ENCODE results near the gene NLGN4Y.

GRCh38 chrY:14528361-14528760 is 4.0 kb downstream of the NLGN4Y start:
- TF ChIP-seq CTCF (IDR thresholded peaks at IDR 0.05) (no peak), EP300 (IDR thresholded peaks at IDR 0.05) (no peak), POLR2A (IDR thresholded peaks at IDR 0.05) (no peak)
